SK-N-SH treated with all-trans-retinoic acid at 6 μM for 48 hours (cell line): ENCODE data around the gene VCAN.

Experiments used
- ATAC-seq: fragments of 200-7000 bp; cut with Tn5 transposase; 3 replicates; pipeline ENCODE4 v1.9.1; 2020; ENCODE audit warnings: mild to moderate bottlenecking, moderate library complexity
- ARNTL ChIP-seq: fragments of 450-650 bp; formaldehyde crosslinking; IDR thresholded peaks from 2 replicates; pipeline ENCODE4 v1.5.0; 2020; ENCODE audit warnings: low read depth, mild to moderate bottlenecking, moderate library complexity, borderline replicate concordance
- BACH2 ChIP-seq: fragments of 250-450 bp; sonication (Bioruptor Pico); IDR thresholded peaks from 2 replicates; pipeline ENCODE4 v1.9.0; 2021; ENCODE audit warnings: mild to moderate bottlenecking, borderline replicate concordance
- CSDC2 ChIP-seq: fragments of 250-450 bp; sonication (Bioruptor Pico); IDR thresholded peaks from 2 replicates; pipeline ENCODE4 v1.5.0; 2020; ENCODE audit warnings: mild to moderate bottlenecking, moderate library complexity
- GLIS3 ChIP-seq: fragments of 250-450 bp; sonication (Bioruptor Pico); IDR thresholded peaks from 2 replicates; pipeline ENCODE4 v1.5.0; 2020; ENCODE audit warnings: mild to moderate bottlenecking, moderate library complexity
- ISL1 ChIP-seq: fragments of 250-450 bp; sonication (Bioruptor Pico); IDR thresholded peaks from 2 replicates; pipeline ENCODE4 v2.1.2; 2022; ENCODE audit warnings: mild to moderate bottlenecking, moderate library complexity
- PPARA ChIP-seq: fragments of 250-450 bp; sonication (Bioruptor Pico); IDR thresholded peaks from 2 replicates; pipeline ENCODE4 v1.5.0; 2020; ENCODE audit warnings: mild to moderate bottlenecking, borderline replicate concordance
- RARB ChIP-seq: fragments of 250-450 bp; sonication (Bioruptor Pico); IDR thresholded peaks from 2 replicates; pipeline ENCODE4 v1.8.0; 2021; ENCODE audit warnings: mild to moderate bottlenecking, moderate library complexity
- SNAI2 ChIP-seq: fragments of 250-450 bp; sonication (Bioruptor Pico); IDR thresholded peaks from 2 replicates; pipeline ENCODE4 v1.5.0; 2020; ENCODE audit warnings: mild to moderate bottlenecking, moderate library complexity
- TCF4 ChIP-seq: fragments of 250-450 bp; sonication (Bioruptor Pico); IDR thresholded peaks from 2 replicates; pipeline ENCODE4 v1.8.0; 2021; ENCODE audit warnings: mild to moderate bottlenecking, moderate library complexity, borderline replicate concordance
- TOX ChIP-seq: fragments of 250-450 bp; sonication (Bioruptor Pico); IDR thresholded peaks from 2 replicates; pipeline ENCODE4 v1.8.0; 2021; ENCODE audit warnings: mild to moderate bottlenecking, moderate library complexity, borderline replicate concordance
- ZC3H10 ChIP-seq: fragments of 250-450 bp; sonication (Bioruptor Pico); IDR thresholded peaks from 2 replicates; pipeline ENCODE4 v1.5.1; 2021; ENCODE audit warnings: mild to moderate bottlenecking, moderate library complexity
- ZFP3 ChIP-seq: fragments of 250-450 bp; sonication (Bioruptor Pico); IDR thresholded peaks from 2 replicates; pipeline ENCODE4 v1.5.0; 2020; ENCODE audit warnings: mild to moderate bottlenecking, moderate library complexity
- ZFP30 ChIP-seq: fragments of 450-650 bp; formaldehyde crosslinking; IDR thresholded peaks from 2 replicates; pipeline ENCODE4 v1.5.0; 2022; ENCODE audit warnings: mild to moderate bottlenecking, moderate library complexity
- ZNF565 ChIP-seq: fragments of 450-650 bp; formaldehyde crosslinking; conservative IDR thresholded peaks from 2 replicates; pipeline ENCODE4 v1.5.0; 2020; ENCODE audit warnings: low read depth, mild to moderate bottlenecking, moderate library complexity
- ZNF70 ChIP-seq: fragments of 450-650 bp; formaldehyde crosslinking; IDR thresholded peaks from 2 replicates; pipeline ENCODE4 v1.5.0; 2020; ENCODE audit warnings: mild to moderate bottlenecking, moderate library complexity
- ZNF8 ChIP-seq: fragments of 450-650 bp; formaldehyde crosslinking; IDR thresholded peaks from 2 replicates; pipeline ENCODE4 v1.5.0; 2020; ENCODE audit warnings: mild to moderate bottlenecking, moderate library complexity
- TF ChIP-seq, protein P1 (sequence below): fragments of 250-450 bp; sonication (Bioruptor Pico); IDR thresholded peaks from 2 replicates; pipeline ENCODE4 v1.5.0; 2020; ENCODE audit warnings: mild to moderate bottlenecking, moderate library complexity
- TF ChIP-seq, protein P2 (sequence below): fragments of 250-450 bp; sonication (Bioruptor Pico); IDR thresholded peaks from 2 replicates; pipeline ENCODE4 v1.5.1; 2020; ENCODE audit warnings: low read depth, mild to moderate bottlenecking, moderate library complexity
- TF ChIP-seq, protein P3 (sequence below): fragments of 250-450 bp; sonication (Bioruptor Pico); IDR thresholded peaks from 2 replicates; pipeline ENCODE4 v1.8.0; 2021; ENCODE audit warnings: low read depth, mild to moderate bottlenecking, moderate library complexity, borderline replicate concordance
- TF ChIP-seq, protein P4 (sequence below): fragments of 250-450 bp; sonication (Bioruptor Pico); IDR thresholded peaks from 2 replicates; pipeline ENCODE4 v1.8.0; 2020; ENCODE audit warnings: mild to moderate bottlenecking, moderate library complexity, borderline replicate concordance

Gene VCAN

DNA sequence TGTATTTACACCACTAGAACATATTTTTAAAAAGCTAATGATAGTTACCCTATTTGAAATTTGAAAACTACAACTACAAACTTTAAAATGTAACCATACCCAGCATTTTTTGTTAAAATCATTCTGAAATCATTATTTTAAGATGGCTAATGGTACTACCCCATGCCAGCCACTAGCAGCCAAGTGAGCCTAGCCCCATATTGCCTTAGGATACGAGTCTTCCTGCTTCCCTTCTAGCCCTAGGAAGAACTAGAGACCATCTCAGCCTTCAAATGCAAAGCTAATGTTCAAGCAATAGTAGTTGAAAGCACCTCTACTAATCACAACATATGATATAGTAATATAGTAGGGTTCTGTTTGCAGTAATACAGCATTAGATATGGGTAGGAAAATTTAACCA is 24.0 kb upstream of the VCAN start (continued):
- TF ChIP-seq, protein P1, sequence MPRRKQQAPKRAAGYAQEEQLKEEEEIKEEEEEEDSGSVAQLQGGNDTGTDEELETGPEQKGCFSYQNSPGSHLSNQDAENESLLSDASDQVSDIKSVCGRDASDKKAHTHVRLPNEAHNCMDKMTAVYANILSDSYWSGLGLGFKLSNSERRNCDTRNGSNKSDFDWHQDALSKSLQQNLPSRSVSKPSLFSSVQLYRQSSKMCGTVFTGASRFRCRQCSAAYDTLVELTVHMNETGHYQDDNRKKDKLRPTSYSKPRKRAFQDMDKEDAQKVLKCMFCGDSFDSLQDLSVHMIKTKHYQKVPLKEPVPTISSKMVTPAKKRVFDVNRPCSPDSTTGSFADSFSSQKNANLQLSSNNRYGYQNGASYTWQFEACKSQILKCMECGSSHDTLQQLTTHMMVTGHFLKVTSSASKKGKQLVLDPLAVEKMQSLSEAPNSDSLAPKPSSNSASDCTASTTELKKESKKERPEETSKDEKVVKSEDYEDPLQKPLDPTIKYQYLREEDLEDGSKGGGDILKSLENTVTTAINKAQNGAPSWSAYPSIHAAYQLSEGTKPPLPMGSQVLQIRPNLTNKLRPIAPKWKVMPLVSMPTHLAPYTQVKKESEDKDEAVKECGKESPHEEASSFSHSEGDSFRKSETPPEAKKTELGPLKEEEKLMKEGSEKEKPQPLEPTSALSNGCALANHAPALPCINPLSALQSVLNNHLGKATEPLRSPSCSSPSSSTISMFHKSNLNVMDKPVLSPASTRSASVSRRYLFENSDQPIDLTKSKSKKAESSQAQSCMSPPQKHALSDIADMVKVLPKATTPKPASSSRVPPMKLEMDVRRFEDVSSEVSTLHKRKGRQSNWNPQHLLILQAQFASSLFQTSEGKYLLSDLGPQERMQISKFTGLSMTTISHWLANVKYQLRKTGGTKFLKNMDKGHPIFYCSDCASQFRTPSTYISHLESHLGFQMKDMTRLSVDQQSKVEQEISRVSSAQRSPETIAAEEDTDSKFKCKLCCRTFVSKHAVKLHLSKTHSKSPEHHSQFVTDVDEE (CRISPR knock-in tag): no peak
- TF ChIP-seq SNAI2: no peak
- no peak for TF ChIP-seq ZNF8
- no peak for TF ChIP-seq ZFP30 (CRISPR knock-in tag)

DNA sequence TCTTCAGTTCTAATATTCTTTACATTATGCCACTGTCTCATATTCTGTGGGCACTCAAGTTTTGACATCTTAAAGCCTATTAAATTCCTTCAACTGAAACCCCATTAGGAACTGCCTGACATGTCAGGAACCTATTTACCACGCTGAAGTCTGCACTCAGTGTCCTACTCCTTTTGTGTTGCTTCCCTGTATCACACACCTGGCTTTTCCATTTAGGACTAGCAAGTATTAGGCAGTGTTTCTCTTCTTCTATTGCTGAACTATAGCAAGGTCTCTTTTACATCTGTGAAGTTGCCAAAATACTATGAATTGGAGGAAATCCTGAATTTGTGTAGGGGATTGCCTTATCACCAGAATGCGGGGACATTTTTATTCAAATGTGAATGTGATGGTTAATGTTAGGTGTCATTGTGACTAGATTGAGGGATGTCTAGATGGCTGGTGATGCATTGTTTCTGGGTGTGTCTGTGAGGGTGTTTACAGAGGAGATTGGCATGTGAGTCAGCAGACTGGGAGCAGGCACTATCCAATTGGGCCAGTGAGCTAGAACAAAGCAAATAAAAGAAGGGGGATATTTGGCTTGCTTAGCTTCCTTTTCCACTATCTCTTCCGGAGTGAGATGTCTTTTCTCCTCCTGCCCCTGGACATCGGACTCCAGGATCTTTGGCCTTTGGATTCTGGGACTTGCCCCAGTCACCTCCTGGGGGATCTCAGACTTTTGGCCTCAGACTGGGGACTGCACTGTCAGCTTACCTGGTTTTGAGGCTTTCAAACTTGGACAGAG is 21.2 kb upstream of the VCAN start:
- TF ChIP-seq PPARA (CRISPR knock-in tag) (no peak), RARB (CRISPR knock-in tag) (no peak)
- no peak for ATAC-seq

DNA sequence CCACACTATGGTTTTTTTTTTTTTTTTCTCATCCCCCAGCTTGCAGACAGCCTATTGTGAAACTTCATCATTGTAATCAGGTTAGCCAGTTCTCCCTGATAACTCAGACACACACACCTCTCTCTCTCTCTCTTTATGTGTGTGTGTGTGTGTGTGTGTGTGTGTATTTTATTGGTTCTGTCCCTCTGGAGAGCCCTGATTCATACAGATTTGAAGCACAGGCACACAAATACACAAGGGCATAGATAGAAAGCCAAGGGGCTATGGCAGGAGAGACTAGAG is 20.6 kb upstream of the VCAN start:
- TF ChIP-seq ZNF70 (CRISPR knock-in tag) (no peak), ZFP30 (CRISPR knock-in tag) (no peak), GLIS3 (CRISPR knock-in tag) (no peak), PPARA (CRISPR knock-in tag) (no peak), ARNTL (CRISPR knock-in tag) (no peak), ISL1 (no peak), ZFP3 (CRISPR knock-in tag) (no peak)
- TF ChIP-seq, protein P2, sequence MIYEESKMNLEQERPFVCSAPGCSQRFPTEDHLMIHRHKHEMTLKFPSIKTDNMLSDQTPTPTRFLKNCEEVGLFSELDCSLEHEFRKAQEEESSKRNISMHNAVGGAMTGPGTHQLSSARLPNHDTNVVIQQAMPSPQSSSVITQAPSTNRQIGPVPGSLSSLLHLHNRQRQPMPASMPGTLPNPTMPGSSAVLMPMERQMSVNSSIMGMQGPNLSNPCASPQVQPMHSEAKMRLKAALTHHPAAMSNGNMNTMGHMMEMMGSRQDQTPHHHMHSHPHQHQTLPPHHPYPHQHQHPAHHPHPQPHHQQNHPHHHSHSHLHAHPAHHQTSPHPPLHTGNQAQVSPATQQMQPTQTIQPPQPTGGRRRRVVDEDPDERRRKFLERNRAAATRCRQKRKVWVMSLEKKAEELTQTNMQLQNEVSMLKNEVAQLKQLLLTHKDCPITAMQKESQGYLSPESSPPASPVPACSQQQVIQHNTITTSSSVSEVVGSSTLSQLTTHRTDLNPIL: no peak
- TF ChIP-seq, protein P3, sequence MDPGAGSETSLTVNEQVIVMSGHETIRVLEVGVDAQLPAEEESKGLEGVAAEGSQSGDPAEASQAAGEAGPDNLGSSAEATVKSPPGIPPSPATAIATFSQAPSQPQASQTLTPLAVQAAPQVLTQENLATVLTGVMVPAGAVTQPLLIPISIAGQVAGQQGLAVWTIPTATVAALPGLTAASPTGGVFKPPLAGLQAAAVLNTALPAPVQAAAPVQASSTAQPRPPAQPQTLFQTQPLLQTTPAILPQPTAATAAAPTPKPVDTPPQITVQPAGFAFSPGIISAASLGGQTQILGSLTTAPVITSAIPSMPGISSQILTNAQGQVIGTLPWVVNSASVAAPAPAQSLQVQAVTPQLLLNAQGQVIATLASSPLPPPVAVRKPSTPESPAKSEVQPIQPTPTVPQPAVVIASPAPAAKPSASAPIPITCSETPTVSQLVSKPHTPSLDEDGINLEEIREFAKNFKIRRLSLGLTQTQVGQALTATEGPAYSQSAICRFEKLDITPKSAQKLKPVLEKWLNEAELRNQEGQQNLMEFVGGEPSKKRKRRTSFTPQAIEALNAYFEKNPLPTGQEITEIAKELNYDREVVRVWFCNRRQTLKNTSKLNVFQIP: no peak
- TF ChIP-seq, protein P4, sequence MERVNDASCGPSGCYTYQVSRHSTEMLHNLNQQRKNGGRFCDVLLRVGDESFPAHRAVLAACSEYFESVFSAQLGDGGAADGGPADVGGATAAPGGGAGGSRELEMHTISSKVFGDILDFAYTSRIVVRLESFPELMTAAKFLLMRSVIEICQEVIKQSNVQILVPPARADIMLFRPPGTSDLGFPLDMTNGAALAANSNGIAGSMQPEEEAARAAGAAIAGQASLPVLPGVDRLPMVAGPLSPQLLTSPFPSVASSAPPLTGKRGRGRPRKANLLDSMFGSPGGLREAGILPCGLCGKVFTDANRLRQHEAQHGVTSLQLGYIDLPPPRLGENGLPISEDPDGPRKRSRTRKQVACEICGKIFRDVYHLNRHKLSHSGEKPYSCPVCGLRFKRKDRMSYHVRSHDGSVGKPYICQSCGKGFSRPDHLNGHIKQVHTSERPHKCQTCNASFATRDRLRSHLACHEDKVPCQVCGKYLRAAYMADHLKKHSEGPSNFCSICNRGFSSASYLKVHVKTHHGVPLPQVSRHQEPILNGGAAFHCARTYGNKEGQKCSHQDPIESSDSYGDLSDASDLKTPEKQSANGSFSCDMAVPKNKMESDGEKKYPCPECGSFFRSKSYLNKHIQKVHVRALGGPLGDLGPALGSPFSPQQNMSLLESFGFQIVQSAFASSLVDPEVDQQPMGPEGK: no peak
- no peak for ATAC-seq

DNA sequence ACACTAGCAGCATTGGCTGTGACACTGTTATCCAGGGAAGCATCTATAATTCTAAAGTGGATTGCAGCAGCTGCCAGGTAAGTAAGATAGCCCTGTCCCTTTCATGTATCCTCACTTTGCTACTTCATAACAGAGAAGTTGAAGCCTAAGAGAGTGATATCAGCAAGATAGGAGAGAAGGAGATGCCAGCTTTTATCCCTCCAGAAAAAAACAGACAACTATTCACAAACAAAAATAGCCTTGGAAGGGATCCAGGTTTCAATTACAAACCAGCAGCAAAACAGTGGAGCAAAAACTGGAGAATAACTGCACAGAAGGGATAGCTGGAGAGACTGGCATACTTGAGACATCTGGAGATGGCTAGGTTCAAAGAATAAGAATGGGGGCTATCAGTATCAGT is 19.6 kb upstream of the VCAN start:
- no peak for ATAC-seq
- TF ChIP-seq ZNF565 (CRISPR knock-in tag): no peak
- no peak for TF ChIP-seq TOX (CRISPR knock-in tag)
- TF ChIP-seq SNAI2: no peak
- no peak for TF ChIP-seq RARB (CRISPR knock-in tag)
- TF ChIP-seq, protein P3: no peak
- TF ChIP-seq ARNTL (CRISPR knock-in tag): no peak
- TF ChIP-seq PPARA (CRISPR knock-in tag): no peak
- TF ChIP-seq, protein P2: no peak
- no peak for TF ChIP-seq TCF4 (CRISPR knock-in tag)
- TF ChIP-seq ISL1: no peak
- no peak for TF ChIP-seq ZC3H10
- TF ChIP-seq BACH2 (CRISPR knock-in tag): no peak
- no peak for TF ChIP-seq ZNF8
- no peak for TF ChIP-seq ZNF70 (CRISPR knock-in tag)
- no peak for TF ChIP-seq ZFP30 (CRISPR knock-in tag)
- TF ChIP-seq CSDC2: no peak
- TF ChIP-seq GLIS3 (CRISPR knock-in tag): no peak
